SHP77 treated with DMSO at 0.1 percent for 48 hours (cell line): ENCODE results near the gene SYNGAP1.

Experiments
- DNase-seq: peaks from one replicate; lab custom pipeline; 2025; lab: John Stamatoyannopoulos, UW

Gene SYNGAP1

GRCh38 chr6:33404884-33405283 lies 15.0 kb upstream of the SYNGAP1 start:
- DNase-seq: no peak

DNA sequence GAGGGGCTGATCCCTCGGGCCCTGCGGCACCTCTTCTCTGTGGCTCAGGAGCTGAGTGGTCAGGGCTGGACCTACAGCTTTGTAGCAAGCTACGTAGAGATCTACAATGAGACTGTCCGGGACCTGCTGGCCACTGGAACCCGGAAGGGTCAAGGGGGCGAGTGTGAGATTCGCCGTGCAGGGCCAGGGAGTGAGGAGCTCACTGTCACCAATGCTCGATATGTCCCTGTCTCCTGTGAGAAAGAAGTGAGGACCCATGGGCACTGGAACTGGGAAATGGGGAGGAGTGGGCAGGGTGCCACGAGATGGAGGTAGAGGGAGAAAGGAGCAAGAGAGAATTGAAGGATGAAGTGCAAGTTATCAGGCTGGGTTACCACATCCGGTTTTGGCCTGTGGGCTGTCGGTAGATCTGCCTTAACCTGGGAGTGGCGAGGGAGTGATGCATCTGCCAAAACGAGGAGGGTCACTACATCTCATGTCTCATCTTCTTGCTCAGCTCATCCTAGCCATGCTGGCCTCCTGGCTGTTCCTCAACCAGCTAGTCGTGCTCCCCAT lies 14.4 kb upstream of the SYNGAP1 start:
- no peak for DNase-seq

GRCh38 chr6:33406126-33406525 lies 13.7 kb upstream of the SYNGAP1 start:
- no peak for DNase-seq

GRCh38 chr6:33407132-33407718 lies 12.6 kb upstream of the SYNGAP1 start:
- DNase-seq: no peak

- peak; percentile 90 for DNase-seq
Measured at GRCh38 chr6:33410050-33410710, 9.7 kb upstream of the SYNGAP1 start.

DNA sequence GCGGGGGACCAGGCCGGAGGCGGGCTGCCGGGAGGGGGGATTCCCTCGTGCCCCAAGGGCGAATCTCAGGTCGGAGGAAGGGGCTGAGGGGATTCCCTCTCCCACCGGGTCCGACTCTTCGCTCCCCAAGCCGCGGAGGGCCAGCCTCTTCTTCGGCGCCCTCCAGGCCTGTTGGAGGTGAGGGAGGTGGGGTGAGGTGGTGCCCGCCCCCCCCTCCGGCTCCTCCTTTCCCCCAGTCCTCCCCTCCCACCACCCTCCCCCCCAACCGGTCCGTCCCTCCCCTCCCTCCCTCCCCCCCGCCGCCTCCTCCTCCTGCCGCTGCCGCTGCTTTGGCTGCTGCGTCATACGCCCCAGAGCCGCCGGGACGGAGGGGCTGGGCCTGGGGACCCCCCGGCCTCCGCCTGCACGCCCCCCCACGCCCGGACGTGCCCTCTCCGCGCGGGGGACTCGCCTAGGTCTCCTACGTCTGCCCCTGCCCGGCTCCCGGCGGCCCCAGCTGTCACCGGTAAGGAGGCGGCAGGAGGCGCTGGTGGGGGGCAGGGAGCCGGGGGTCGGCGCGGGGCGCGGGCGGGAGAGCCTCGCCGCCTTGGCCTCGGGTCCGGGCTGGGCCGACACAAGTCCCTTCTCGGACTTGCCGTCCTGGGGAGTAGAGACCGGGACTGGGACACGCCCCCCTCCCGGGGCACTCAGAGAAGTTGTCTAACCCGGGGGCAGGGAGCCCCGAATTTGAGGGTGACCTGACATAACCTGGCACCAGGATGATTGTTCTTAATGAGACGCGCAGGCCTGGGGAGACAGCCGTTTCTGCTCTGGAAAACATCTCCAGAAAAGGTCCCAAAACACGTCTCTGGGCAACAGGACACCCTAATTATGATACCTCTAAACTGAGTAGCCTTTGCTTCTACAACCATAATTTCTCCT lies 8.9 kb upstream of the SYNGAP1 start, which contains the start of gene PHF1:
TSS of gene PHF1 (plus strand) at position 304 of the 921 bp plus-strand sequence. CDS start 1,250 bp downstream, outside the sequence.
- DNase-seq: no peak

- no peak for DNase-seq
Measured at GRCh38 chr6:33411632-33412005, 8.2 kb upstream of the SYNGAP1 start.

DNA sequence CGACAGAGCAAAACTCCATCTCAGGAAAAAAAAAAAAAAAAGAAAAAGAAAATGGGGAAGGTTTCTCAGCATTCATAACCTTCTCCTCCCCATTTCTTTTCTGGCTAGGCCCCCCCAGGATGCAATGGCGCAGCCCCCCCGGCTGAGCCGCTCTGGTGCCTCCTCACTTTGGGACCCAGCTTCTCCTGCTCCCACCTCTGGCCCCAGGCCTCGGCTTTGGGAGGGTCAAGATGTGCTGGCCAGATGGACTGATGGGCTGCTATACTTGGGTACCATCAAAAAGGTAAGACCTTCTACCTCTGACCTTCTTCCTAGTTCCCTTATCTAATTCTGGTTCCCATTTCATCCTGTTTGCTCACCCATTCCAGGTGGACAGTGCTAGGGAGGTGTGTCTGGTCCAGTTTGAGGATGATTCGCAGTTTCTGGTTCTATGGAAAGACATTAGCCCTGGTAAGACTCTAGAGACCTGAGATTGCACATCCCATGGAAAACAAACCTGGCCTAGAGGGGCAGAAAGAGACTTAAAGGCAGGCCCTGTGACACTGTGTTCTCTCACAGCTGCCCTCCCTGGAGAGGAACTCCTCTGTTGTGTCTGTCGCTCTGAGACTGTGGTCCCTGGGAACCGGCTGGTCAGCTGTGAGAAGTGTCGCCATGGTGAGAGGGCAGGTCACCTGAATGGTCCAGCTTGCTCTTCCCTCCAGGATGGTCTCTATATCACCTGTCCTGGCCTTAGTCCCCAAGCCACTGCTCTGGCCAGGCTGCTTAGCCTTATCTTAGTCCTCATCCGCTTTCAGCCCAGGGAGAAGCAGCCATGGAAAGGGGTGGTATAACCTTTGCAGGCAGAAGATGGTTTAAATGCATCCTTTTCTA lies 7.5 kb upstream of the SYNGAP1 start:
- DNase-seq: no peak

- DNase-seq: no peak
Measured at GRCh38 chr6:33413241-33414120, 6.4 kb upstream of the SYNGAP1 start.

- DNase-seq: no peak
Measured at GRCh38 chr6:33414592-33415271, 5.1 kb upstream of the SYNGAP1 start.

GRCh38 chr6:33415831-33416230 lies 4.0 kb upstream of the SYNGAP1 start:
- no peak for DNase-seq

GRCh38 chr6:33416386-33417127 lies 3.3 kb upstream of the SYNGAP1 start:
- no peak for DNase-seq

- DNase-seq: no peak
Measured at GRCh38 chr6:33417128-33417902, 2.5 kb upstream of the SYNGAP1 start.

GRCh38 chr6:33417903-33418689 lies 1.8 kb upstream of the SYNGAP1 start, which contains the start of gene CUTA:
TSS of gene CUTA (minus strand) at chr6:33418107. CDS start at chr6:33418000, 107 bp downstream.
- peak; percentile 96 for DNase-seq

- DNase-seq: no peak
Measured at GRCh38 chr6:33418690-33419291, 1.1 kb upstream of the SYNGAP1 start.

GRCh38 chr6:33420491-33421343 lies 852 bp downstream of the SYNGAP1 start:
- DNase-seq: no peak
